Progenitor cell of endocrine pancreas (in vitro differentiated cells): ENCODE data around the gene MIA3. TPM values are rescaled to one million over a fixed set of nuclear protein-coding genes. Genes with fewer than 3 reads are reported as not detected.

Experiments
- DNase-seq: peaks from one replicate; pipeline ENCODE4 v3.0.0; 2021; ENCODE audit warnings: low spot score; ENCODE audit not compliant: unreplicated experiment
- H3K27ac Mint-ChIP-seq: 2 replicates; pipeline ENCODE4 v1.8.0; 2021; ENCODE audit warnings: mild to moderate bottlenecking, moderate library complexity, mixed read lengths
- H3K27me3 Mint-ChIP-seq: 2 replicates; pipeline ENCODE4 v1.8.0; 2021; ENCODE audit warnings: mixed read lengths
- H3K36me3 Mint-ChIP-seq: 2 replicates; pipeline ENCODE4 v1.8.0; 2022; ENCODE audit warnings: mixed read lengths; ENCODE audit not compliant: insufficient read depth
- H3K4me1 Mint-ChIP-seq: 2 replicates; pipeline ENCODE4 v1.8.0; 2021; ENCODE audit warnings: low read depth, mixed read lengths
- H3K4me3 Mint-ChIP-seq: 2 replicates; pipeline ENCODE4 v1.8.0; 2021; ENCODE audit warnings: low read depth, mild to moderate bottlenecking, moderate library complexity, mixed read lengths
- H3K9me3 Mint-ChIP-seq: 2 replicates; pipeline ENCODE4 v1.8.0; 2021; ENCODE audit warnings: low read depth, mixed read lengths
- CTCF ChIP-seq: fragments of 200-600 bp; sonication (generic); IDR thresholded peaks from one replicate; pipeline ENCODE4 v1.5.0; 2021; ENCODE audit warnings: antibody characterized with exemption, mild to moderate bottlenecking; ENCODE audit not compliant: unreplicated experiment
- total RNA-seq: library from RNA; stranded (reverse); gene quantifications from 2 replicates; pipeline ENCODE4 v1.2.1, GENCODE V29; 2021

The MIA3 gene
- total RNA-seq, 1 donor from 2014 or later: 67.1 TPM

GRCh38 chr1:222610728-222611127 is 7.2 kb upstream of the MIA3 start:
- Mint-ChIP-seq H3K9me3 (no peaks in the 10 kb centered on the region), H3K36me3 (no peaks in the 10 kb centered on the region), H3K27ac (no peak overlapping the region), H3K4me3 (no peak overlapping the region), H3K27me3 (peaks cover 4% of the 10 kb centered on the region), H3K4me1 (no peaks in the 10 kb centered on the region)
- TF ChIP-seq CTCF: no peak
- DNase-seq: no peak

GRCh38 chr1:222613627-222614026 is 4.3 kb upstream of the MIA3 start:
- TF ChIP-seq CTCF: no peak
- H3K36me3 Mint-ChIP-seq: no peaks in the 10 kb centered on the region
- H3K27me3 Mint-ChIP-seq: peaks cover 4% of the 10 kb centered on the region

DNA sequence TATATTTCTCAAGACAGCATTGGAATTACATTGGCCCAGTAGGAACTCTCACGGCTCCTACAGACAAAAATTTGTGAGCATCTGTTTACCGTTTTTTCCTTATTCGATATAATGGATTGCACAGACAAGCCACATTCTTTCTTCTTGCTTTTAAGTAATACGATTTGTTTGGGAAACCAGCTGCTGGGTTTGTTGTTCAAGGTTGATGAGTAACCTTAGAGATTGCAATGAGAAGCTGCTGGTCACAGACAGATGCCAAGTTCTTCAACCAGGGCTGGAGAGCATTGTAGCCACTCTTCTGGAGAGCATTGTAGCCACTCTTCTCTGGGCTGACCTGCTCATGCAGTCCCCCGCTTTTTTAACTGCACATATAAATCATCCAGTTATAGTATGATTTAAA is 1.4 kb upstream of the MIA3 start:
- Mint-ChIP-seq H3K4me3 (peak overlapping the region; percentile 79), H3K36me3 (peaks cover 2% of the 10 kb centered on the region), H3K9me3 (no peaks in the 10 kb centered on the region), H3K4me1 (peaks cover 12% of the 10 kb centered on the region), H3K27me3 (peaks cover 4% of the 10 kb centered on the region), H3K27ac (no peak overlapping the region)
- no peak for DNase-seq
- no peak for TF ChIP-seq CTCF

More at GRCh38 chr1:222613627-222614026, 4.3 kb upstream of the MIA3 start:
- Mint-ChIP-seq H3K4me3 (no peak overlapping the region), H3K27ac (no peak overlapping the region), H3K9me3 (no peaks in the 10 kb centered on the region), H3K4me1 (peaks cover 5% of the 10 kb centered on the region)
- DNase-seq: no peak

DNA sequence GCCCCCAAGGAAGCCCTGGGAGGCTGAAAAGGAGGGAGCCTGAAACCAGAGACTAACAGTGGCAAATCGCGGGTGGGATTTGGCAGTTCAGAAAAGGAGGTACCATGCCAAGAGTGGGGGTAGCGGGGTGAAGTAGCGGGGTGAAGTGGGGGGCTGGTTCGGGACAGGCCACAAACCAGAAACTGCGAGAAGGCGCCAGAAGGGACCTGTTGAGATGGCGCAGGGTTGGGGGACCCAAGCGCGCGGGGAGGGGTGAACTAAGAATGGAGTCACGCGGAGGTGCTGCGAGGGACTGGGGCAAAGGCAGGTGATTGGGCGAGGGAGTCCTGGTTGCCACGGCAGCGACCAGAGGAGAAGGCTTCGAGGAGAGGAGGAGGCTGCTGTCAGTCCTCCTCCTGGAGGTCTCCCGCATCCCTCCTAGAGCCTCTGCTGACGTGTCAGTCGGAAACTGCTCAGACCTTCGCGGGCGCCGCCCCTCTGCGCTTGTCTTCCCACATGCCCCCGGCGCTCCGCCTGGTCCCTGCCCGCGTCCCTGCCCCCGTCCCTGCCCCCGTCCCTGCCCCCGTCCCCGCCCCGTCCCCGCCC is 438 bp upstream of the MIA3 start:
- peaks cover 4% of the 10 kb centered on the region for H3K27me3 Mint-ChIP-seq

DNA sequence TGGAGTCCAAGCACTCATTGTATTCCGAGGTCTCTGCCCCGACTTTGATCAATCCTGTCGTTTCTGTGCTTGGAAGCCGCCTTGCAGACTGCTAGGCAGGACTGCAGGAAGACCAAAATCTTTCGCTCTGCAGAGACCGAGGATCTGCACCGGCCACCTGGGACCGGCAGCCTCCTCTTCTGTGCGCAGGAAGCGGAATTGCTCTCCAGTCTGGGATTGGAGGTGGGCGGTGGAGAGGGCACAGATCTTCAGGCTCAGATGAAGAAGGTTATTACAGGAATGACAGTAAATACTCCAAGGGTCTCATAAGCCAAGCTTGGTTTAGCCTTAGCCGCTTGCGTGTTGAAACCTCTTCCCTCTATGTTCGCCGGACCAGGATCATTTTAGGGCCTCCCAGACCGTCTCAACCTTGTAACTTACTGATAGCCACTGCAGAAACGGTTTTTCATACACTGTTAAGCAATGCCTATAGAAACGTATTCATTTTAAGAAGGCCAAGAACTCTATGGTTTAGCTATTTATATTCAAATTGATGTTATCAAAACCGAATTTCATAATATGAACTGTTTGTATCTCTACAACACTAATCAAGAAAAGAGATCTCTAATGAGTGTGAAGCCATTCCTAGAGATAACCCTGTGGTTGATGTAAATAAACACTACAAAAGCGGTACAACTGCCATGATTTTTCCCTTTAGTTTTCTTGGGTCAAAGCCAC is 1.1 kb downstream of the MIA3 start:
- Mint-ChIP-seq H3K9me3 (no peaks in the 10 kb centered on the region), H3K27me3 (no peaks in the 10 kb centered on the region), H3K27ac (peak overlapping the region; percentile 88), H3K4me1 (peaks cover 12% of the 10 kb centered on the region), H3K4me3 (peak overlapping the region; percentile 89), H3K36me3 (peaks cover 7% of the 10 kb centered on the region)
- no peak for TF ChIP-seq CTCF
- DNase-seq: peak; percentile 13

More for the DNA sequence above, 438 bp upstream of the MIA3 start:
- peak; percentile 82 for DNase-seq
- no peak for TF ChIP-seq CTCF
- no peaks in the 10 kb centered on the region for H3K9me3 Mint-ChIP-seq
- peaks cover 2% of the 10 kb centered on the region for H3K36me3 Mint-ChIP-seq
- peak overlapping the region; percentile 89 for H3K27ac Mint-ChIP-seq
- H3K4me1 Mint-ChIP-seq: peaks cover 12% of the 10 kb centered on the region
- peak overlapping the region; percentile 79 for H3K4me3 Mint-ChIP-seq
